GM12891 (cell line): ENCODE measurements around the gene ENTR1.
"Not testable (repeated sequence)": the region's sequence is repeated elsewhere in the genome, so short reads cannot be mapped to it uniquely, and the experiment has no call there.

ENCODE experiments used
- POLR2A ChIP-seq: IDR thresholded peaks from 2 replicates; pipeline ENCODE4 v1.6.1; 2011; ENCODE audit warnings: low read depth, low read length, control low read depth
- POLR2AphosphoS5 ChIP-seq: IDR thresholded peaks from 2 replicates; pipeline ENCODE4 v1.6.1; 2011; ENCODE audit warnings: low read depth, low read length, control low read depth
- POU2F2 ChIP-seq: IDR thresholded peaks from 2 replicates; pipeline ENCODE4 v1.6.1; 2011; ENCODE audit warnings: low read depth, mild to moderate bottlenecking, control low read depth, low read length, moderate library complexity
- SPI1 ChIP-seq: IDR thresholded peaks from 2 replicates; pipeline ENCODE4 v1.6.1; 2011; ENCODE audit warnings: low read depth, low read length, control low read depth
- TAF1 ChIP-seq: IDR thresholded peaks from 2 replicates; pipeline ENCODE4 v1.6.1; 2011; ENCODE audit warnings: low read depth, low read length, control low read depth

- not testable (repeated sequence) for TF ChIP-seq POLR2AphosphoS5, POLR2A, POU2F2, TAF1, SPI1
These were observed 15.0 kb upstream of the ENTR1 start for GRCh38 chr9:136425367-136425766.
